Measurements from ENCODE around the gene ADCY3.

DNA sequence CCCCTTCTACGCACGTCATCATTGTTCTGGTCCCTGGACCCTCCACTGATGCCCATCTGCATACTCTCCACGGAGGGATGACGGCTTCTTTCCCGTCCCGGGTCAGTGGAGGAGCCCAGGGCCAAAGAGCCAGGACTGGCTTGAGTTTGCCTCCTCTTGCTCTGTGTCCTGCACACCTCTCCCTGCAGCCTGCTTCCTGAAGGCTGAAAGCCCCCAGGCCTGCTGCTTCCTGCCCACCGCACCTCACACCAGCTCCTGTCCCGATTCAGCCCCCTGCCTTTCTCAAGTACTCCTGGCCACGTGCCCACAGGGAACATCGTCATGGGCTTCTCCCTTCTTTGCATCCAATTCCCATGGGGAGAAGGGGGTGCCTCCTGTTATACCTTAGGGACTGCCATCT, 7.1 kb downstream of the ADCY3 start:
- no peak for TF ChIP-seq CTCF (IDR thresholded peaks at IDR 0.05; ENCODE audit: poor library complexity)
- TF ChIP-seq EZH2phosphoT487 (IDR thresholded peaks at IDR 0.05; ENCODE audit: low read depth, severe bottlenecking, unreplicated experiment) = no peak
